ENCODE results near the gene TNFAIP3. TPM values are rescaled to one million over a fixed set of nuclear protein-coding genes. Genes with fewer than 3 reads are reported as not detected.

Gene TNFAIP3
- total RNA-seq, 1 experiment from 2014 or later: 2.4 TPM

GRCh38 chr6:137901454-137901853 lies 34.4 kb downstream of the TNFAIP3 start:
- no peak for DNase-seq (ENCODE audit: low read depth)

DNA sequence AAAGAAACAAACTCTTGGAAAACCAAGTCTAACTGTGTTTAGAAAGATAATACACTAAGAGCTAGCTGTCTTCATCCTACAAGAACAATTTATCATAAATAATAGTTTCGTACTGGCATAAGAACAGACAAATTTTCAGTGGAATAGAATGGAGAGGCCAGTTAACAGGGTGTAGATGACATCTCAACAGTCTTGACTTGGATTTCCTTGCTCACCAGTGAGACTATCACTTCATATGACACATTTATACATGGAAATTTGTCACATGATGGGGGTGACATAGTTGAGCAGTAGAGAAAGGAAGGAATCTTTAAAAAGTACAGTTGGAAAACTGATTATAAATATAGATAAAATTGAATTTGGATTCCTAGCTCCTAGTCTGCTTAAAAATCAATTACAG lies 35.6 kb downstream of the TNFAIP3 start:
- DNase-seq (ENCODE audit: low read depth): no peak

- DNase-seq (ENCODE audit: low read depth): no peak
These were observed 36.3 kb downstream of the TNFAIP3 start for GRCh38 chr6:137903274-137903932.

- DNase-seq (ENCODE audit: low read depth): peak; percentile 5
These were observed 37.1 kb downstream of the TNFAIP3 start for GRCh38 chr6:137903933-137904821.

DNA sequence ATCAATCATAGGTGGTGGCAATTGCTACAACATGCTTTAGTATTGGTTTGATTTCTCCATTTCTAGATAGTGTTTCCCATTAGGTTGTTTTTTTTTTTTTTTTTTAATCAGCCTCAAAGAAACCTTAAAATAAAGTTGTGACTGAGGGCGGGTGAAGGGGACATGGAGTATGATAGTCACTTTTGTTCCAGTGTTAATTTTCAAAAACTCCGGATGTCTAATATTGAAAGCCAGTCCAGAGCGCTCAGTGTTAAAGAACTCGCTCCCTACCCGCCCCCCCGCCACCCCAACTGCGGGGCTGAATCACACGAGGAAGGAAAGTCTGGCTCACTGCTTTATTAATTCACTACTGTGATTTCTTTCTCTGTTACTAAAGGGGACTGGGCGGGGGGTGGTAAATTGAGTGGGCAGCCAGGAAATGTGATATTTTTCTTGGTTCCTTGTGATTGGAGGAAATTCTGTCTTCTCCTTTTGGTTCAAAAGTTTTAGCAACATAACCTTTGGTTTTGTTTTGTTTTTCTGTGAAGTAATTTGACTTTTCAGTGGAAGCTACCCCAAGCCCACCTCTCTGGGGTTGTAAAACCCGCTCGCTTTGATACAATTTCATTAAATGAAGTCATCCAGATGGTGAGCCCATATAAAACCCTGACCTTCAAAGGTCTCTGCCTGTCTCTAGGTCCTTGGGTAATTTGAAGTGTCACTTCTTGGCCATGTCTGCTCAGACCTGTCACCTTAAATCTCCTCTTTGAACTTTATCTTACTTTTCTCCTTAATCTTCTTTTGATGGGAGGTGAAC lies 38.0 kb downstream of the TNFAIP3 start:
- DNase-seq (ENCODE audit: low read depth): peak; percentile 29

GRCh38 chr6:137906020-137906472 lies 39.0 kb downstream of the TNFAIP3 start:
- DNase-seq (ENCODE audit: low read depth): no peak

GRCh38 chr6:137907170-137907569 lies 40.1 kb downstream of the TNFAIP3 start:
- DNase-seq (ENCODE audit: low read depth): no peak

GRCh38 chr6:137909533-137909932 lies 42.5 kb downstream of the TNFAIP3 start:
- DNase-seq (ENCODE audit: low read depth): no peak

DNA sequence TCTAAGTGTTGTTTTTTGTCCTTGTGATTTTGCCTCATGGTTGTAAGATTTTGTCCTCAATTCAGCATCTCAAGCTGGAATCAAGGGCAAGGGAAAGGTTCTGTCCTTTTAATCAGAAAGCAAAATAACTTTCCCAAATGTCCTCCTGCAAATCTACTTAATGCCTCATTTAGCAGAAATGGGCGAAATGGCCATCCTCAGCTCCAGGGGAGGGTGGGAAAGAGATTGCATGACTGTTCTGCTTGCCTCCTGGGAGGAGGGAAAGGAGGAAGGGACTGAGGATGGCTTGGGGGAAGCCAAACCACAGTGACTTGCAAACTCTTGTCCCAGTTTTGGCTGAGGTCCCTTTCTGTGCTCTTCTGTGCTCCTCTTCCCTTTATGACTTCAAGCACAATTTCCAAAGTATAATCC lies 43.4 kb downstream of the TNFAIP3 start:
- DNase-seq (ENCODE audit: low read depth): peak; percentile 8

GRCh38 chr6:137910843-137911456 lies 43.9 kb downstream of the TNFAIP3 start:
- DNase-seq (ENCODE audit: low read depth): no peak

- no peak for DNase-seq (ENCODE audit: low read depth)
These were observed 44.7 kb downstream of the TNFAIP3 start for GRCh38 chr6:137911675-137912191.

GRCh38 chr6:137912813-137913212 lies 45.8 kb downstream of the TNFAIP3 start:
- DNase-seq (ENCODE audit: low read depth): no peak

GRCh38 chr6:137913434-137913833 lies 46.4 kb downstream of the TNFAIP3 start:
- no peak for DNase-seq (ENCODE audit: low read depth)

- no peak for DNase-seq (ENCODE audit: low read depth)
These were observed 47.0 kb downstream of the TNFAIP3 start for GRCh38 chr6:137913996-137914529.

DNA sequence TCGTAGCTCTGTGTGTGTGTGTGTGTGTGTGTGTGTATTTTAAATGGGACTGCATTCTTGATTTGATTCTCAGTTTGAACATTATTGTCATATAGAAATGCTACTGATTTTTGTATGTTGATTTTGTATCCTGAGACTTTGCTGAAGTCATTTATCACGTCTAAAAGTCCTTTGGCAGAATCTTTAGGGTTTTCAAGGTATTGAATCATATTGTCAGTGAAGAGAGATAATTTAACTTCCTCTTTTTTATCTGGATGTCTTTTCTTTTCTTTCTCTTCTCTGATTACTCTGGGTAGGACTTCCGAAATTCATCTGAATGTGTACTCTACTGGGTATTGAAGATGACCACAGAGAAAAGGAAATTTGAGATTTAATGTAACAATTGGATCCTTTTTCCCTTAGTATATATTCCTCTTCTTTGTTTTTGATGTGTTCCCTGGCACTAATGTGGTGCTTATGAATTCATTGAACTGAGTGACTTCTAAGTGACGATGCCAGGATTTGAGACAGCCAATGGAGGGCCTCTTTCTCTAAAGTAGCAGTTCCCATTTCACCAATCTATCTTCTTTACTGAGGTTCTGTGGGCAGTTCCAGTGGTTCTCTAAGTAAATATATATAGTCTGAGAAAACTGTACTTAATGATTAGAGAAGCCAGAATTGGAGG lies 47.6 kb downstream of the TNFAIP3 start:
- no peak for DNase-seq (ENCODE audit: low read depth)

- no peak for DNase-seq (ENCODE audit: low read depth)
These were observed 48.7 kb downstream of the TNFAIP3 start for GRCh38 chr6:137915790-137916189.

DNA sequence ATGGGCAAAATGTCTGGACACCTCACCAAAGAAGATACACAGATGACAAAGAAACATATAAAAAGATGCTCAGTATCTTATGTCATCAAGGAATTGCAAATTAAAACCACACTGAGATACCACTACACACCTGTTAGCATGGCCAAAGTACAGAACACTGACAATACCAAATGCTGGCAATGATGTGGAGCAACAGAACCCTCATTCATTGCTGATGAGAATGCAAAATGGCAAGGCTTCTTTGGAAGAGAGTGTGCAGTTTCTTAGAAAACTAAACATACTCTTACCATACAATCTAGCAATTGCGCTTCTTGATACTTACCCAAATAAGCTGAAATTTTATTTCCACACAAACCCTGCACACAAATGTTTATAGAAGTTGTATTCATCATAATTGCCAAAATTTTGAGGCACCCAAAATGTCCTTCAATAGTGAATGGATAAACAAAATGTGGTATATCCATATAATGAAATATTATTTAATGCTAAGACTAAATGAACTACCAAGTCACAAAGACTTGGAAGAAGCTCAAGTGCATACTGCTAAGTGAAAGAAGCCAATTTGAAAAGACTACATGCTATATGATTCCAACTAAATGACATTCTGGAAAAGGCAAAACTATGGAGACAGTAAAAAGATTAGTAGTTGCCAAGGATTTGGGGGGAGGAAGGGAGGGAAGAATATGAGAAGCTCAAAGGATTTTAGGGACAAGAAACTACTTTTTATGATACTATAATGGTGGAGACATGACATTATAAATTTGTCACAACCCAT lies 50.7 kb downstream of the TNFAIP3 start:
- DNase-seq (ENCODE audit: low read depth): no peak

GRCh38 chr6:137919502-137919823 lies 52.4 kb downstream of the TNFAIP3 start:
- no peak for DNase-seq (ENCODE audit: low read depth)

DNA sequence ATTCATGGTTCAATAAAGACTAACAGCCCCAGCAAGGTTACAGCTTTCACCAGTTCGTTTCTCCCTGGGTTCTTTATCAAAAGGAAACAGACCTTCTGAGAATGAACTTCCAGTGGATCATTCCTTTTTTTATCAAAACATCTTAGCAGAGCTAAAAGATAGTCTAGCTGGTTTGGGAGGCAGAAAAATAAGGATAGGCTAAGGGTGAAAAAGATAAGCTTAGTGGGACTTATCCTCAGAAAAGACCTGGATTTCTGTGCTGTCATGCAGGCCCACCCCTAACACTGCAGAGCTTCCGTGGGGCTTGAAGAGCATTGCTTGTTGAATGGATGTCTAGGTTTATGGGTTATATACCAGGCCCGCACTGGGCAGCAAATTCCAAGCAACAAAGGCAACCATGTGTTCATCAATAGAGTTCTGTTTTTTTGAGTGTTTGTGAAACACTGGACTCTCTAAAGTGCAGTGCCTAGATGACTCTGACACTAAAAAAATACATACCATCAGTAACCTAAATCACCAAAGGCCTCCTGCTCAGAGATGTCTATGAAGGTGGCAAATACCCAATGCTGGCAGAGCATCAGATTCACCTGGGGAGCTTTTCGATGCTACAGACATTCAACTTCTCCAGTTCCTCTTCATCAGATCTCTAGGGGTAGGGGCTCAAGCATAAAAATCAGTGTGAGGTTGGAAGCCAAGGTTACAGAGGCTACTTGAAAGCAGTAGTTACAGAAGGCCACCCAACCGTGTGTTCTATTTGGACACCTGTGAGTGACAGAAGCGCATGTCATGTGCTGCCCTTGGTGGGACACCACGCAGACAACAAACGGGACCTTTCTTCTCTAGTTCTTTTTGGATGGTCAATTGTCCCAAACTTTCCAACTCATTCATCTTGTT lies 53.0 kb downstream of the TNFAIP3 start:
- DNase-seq (ENCODE audit: low read depth): no peak

All from LHCN-M2 (cell line).